PFSK-1 (cell line): Measurements from ENCODE around the gene FNDC5.

Source experiments
- FOXP2 ChIP-seq: optimal IDR thresholded peaks from 2 replicates; pipeline ENCODE3; 2011; ENCODE audit warnings: borderline replicate concordance, control low read depth, inconsistent platforms; ENCODE audit not compliant: insufficient read depth; ENCODE audit errors: extremely low read length, extremely low read depth
- POLR2AphosphoS5 ChIP-seq: IDR thresholded peaks from 2 replicates; pipeline ENCODE4 v1.6.1; 2012; ENCODE audit warnings: low read depth, mild to moderate bottlenecking, control low read depth, low read length, moderate library complexity
- REST ChIP-seq, 2 experiments: IDR thresholded peaks; 2 replicates each; pipeline versions ENCODE4 v1.6.1 to v1.8.0; 2011 to 2012; ENCODE audit warnings: low read depth in 2 of 2, low read length in 2 of 2, control low read depth in 1 of 2, inconsistent platforms in 1 of 2, mild to moderate bottlenecking in 1 of 2, moderate library complexity in 1 of 2; ENCODE audit not compliant: insufficient read depth in 1 of 2
- SIN3A ChIP-seq: IDR thresholded peaks from 2 replicates; pipeline ENCODE4 v1.6.1; 2012; ENCODE audit warnings: mild to moderate bottlenecking, low read length, moderate library complexity, borderline replicate concordance; ENCODE audit not compliant: insufficient read depth
- TAF1 ChIP-seq: IDR thresholded peaks from 2 replicates; pipeline ENCODE4 v1.6.1; 2012; ENCODE audit warnings: low read length, control low read depth, borderline replicate concordance; ENCODE audit not compliant: insufficient read depth

The FNDC5 gene

GRCh38 chr1:32900371-32900955, 29.8 kb upstream of the FNDC5 start:
- TF ChIP-seq SIN3A (no peak), POLR2AphosphoS5 (no peak), TAF1 (no peak), FOXP2 (no peak), REST (IDR thresholded peaks at IDR 0.05; ENCODE audit: insufficient read depth in 1 of 2, low read depth in 2 of 2, low read length in 2 of 2) (no peak)

GRCh38 chr1:32899586-32900296, 29.0 kb upstream of the FNDC5 start:
- no peak for TF ChIP-seq SIN3A
- TF ChIP-seq POLR2AphosphoS5: no peak
- no peak for TF ChIP-seq TAF1
- no peak for TF ChIP-seq FOXP2
- TF ChIP-seq REST (IDR thresholded peaks at IDR 0.05; ENCODE audit: insufficient read depth in 1 of 2, low read depth in 2 of 2, low read length in 2 of 2): no peak

GRCh38 chr1:32898958-32899357, 28.2 kb upstream of the FNDC5 start:
- TF ChIP-seq SIN3A: no peak

- TF ChIP-seq FOXP2 (no peak), REST (IDR thresholded peaks at IDR 0.05; ENCODE audit: insufficient read depth in 1 of 2, low read depth in 2 of 2, low read length in 2 of 2) (no peak), SIN3A (no peak)
These were observed 27.3 kb upstream of the FNDC5 start for GRCh38 chr1:32898056-32898455.

- no peak for TF ChIP-seq FOXP2
- TF ChIP-seq REST (IDR thresholded peaks at IDR 0.05; ENCODE audit: insufficient read depth in 1 of 2, low read depth in 2 of 2, low read length in 2 of 2): no peak
- no peak for TF ChIP-seq TAF1
- TF ChIP-seq POLR2AphosphoS5: no peak
- no peak for TF ChIP-seq SIN3A
These were observed 26.7 kb upstream of the FNDC5 start for GRCh38 chr1:32897082-32898049.
